PC-3 (cell line): ENCODE data around the gene NDUFA7. TPM values are rescaled to one million over a fixed set of nuclear protein-coding genes. Genes with fewer than 3 reads are reported as not detected.

ENCODE experiments used
- ATAC-seq: fragments of 200-7000 bp; cut with Tn5 transposase; 2 replicates; pipeline ENCODE4 v1.9.1; 2020; ENCODE audit warnings: mild to moderate bottlenecking, moderate library complexity
- BruUV-seq: library from RNA; stranded (reverse); fragments of 400-500 nt; replicated peaks from 2 replicates; lab custom pipeline; 2021; lab: Mats Ljungman, UMichigan
- CTCF ChIA-PET: fragments of 300-600 bp; sonication (Branson Sonifier 250); formaldehyde crosslinking; loops from one replicate; lab custom pipeline; 2022; ENCODE audit warnings: antibody characterized with exemption; lab: Charles Lee
- POLR2A ChIA-PET: fragments of 300-600 bp; sonication (Branson Sonifier 250); formaldehyde crosslinking; loops from one replicate; lab custom pipeline; 2022; ENCODE audit warnings: antibody characterized with exemption; ENCODE audit not compliant: unreplicated experiment; lab: Charles Lee
- DNase-seq: peaks from one replicate; pipeline ENCODE4 v3.0.0-alpha.2; 2015
- H2AFZ ChIP-seq: fragments of 300-600 bp; sonication (generic); 2 replicates; pipeline ENCODE4 v1.6.0; 2016; ENCODE audit warnings: antibody characterized with exemption, low read length
- H3F3A ChIP-seq: fragments of 300-600 bp; sonication (generic); one replicate; pipeline ENCODE4 v1.6.0; 2017; ENCODE audit warnings: antibody characterized with exemption, low read length, control low read depth, mild to moderate bottlenecking; ENCODE audit not compliant: unreplicated experiment
- H3K27ac ChIP-seq: fragments of 300-600 bp; sonication (generic); 2 replicates; pipeline ENCODE4 v1.5.1; 2016; ENCODE audit warnings: mild to moderate bottlenecking, low read length
- H3K27me3 ChIP-seq: fragments of 300-600 bp; sonication (generic); 2 replicates; pipeline ENCODE4 v1.6.1; 2016; ENCODE audit warnings: low read length, mixed read lengths
- H3K36me3 ChIP-seq: fragments of 300-600 bp; sonication (generic); 2 replicates; pipeline ENCODE4 v1.6.1; 2016; ENCODE audit warnings: low read depth, mixed run types, low read length, mixed read lengths
- H3K4me1 ChIP-seq: fragments of 300-600 bp; sonication (generic); 2 replicates; pipeline ENCODE4 v1.5.1; 2016; ENCODE audit warnings: low read length; ENCODE audit not compliant: insufficient read depth
- H3K4me2 ChIP-seq: fragments of 300-600 bp; sonication (generic); 2 replicates; pipeline ENCODE4 v1.6.0; 2016; ENCODE audit warnings: low read length
- H3K4me3 ChIP-seq: fragments of 300-600 bp; sonication (generic); 2 replicates; pipeline ENCODE4 v1.5.1; 2016; ENCODE audit warnings: mild to moderate bottlenecking, low read length, mixed read lengths
- H3K79me2 ChIP-seq: fragments of 300-600 bp; sonication (generic); 2 replicates; pipeline ENCODE4 v1.6.1; 2017; ENCODE audit warnings: low read length, mixed read lengths
- H3K9ac ChIP-seq: fragments of 300-600 bp; sonication (generic); 2 replicates; pipeline ENCODE4 v1.6.0; 2016; ENCODE audit warnings: mild to moderate bottlenecking, low read length
- H3K9me2 ChIP-seq: fragments of 300-600 bp; sonication (generic); replicated peaks from 2 replicates; pipeline ENCODE4 v1.6.1; 2016; ENCODE audit warnings: mixed run types, low read length, mixed read lengths
- H3K9me3 ChIP-seq: fragments of 300-600 bp; sonication (generic); 2 replicates; pipeline ENCODE4 v1.6.1; 2016; ENCODE audit warnings: low read length, mixed read lengths
- H4K20me1 ChIP-seq: fragments of 300-600 bp; sonication (generic); 2 replicates; pipeline ENCODE4 v1.6.1; 2016; ENCODE audit warnings: low read length, mixed read lengths
- CTCF ChIP-seq: fragments of 300-600 bp; sonication (generic); conservative IDR thresholded peaks from 2 replicates; pipeline ENCODE4 v1.5.1; 2017; ENCODE audit warnings: antibody characterized with exemption, low read depth, mild to moderate bottlenecking, low read length
- EZH2 ChIP-seq: fragments of 300-600 bp; sonication (generic); IDR thresholded peaks from one replicate; pipeline ENCODE4 v1.6.1; 2017; ENCODE audit warnings: antibody characterized with exemption, mild to moderate bottlenecking, low read length; ENCODE audit not compliant: unreplicated experiment
- EZH2phosphoT487 ChIP-seq: fragments of 300-600 bp; sonication (generic); IDR thresholded peaks from 2 replicates; pipeline ENCODE4 v1.6.1; 2018; ENCODE audit warnings: mild to moderate bottlenecking, antibody characterized with exemption, low read length, borderline replicate concordance
- intact Hi-C: fragments of 100-400 bp; cut with micrococcal nuclease; formaldehyde crosslinking; loops from 2 replicates; pipeline ENCODE4 v1.9.0; 2023
- total RNA-seq: library from RNA; depleted of rRNA; stranded (reverse); fragments of >200 nt; gene quantifications from 2 replicates; pipeline ENCODE4 v1.2.3, GENCODE V29; 2014

NDUFA7 gene
- total RNA-seq, 1 experiment from 2014 or later, result 144 TPM

DNA sequence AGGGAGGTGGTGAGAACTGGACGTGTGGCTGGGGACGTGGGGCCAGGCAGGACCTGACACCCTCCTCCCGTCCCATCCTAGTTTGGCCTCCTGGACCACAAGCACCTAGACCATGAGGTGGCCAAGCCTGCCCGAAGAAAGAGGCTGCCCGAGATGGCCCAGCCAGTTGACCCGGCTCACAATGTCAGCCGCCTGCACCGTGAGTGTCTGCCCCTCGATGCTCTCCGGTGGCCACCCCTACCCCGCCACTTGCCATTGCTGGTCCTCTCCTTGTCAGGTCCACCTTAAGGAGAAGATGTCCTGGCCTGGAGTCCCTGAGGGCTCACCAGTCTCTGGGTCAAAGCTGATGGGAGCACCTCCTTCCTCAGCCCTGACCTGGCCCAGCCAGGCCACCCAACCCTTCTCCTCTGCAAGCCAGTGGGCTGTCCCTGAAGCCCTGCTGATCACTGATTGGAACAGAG lies 45.0 kb upstream of the NDUFA7 start:
- no peak overlapping the region for H3K27ac ChIP-seq
- POLR2A ChIA-PET, result interaction anchor here (0.5 kb wide), 1 partner anchor 83 kb away, joined by 5 read pairs; no protein-coding TSS in a partner anchor
- H3K4me3 ChIP-seq, result no peak overlapping the region
- H3F3A ChIP-seq, result no peaks in the 10 kb centered on the region
- no peaks in the 10 kb centered on the region for H3K36me3 ChIP-seq
- intact Hi-C loops, result no loop called here
- no peaks in the 10 kb centered on the region for H3K27me3 ChIP-seq
- H3K9ac ChIP-seq, result no peak overlapping the region
- H3K4me2 ChIP-seq, result no peak overlapping the region
- CTCF ChIA-PET, result interaction anchor here (0.7 kb wide), 1 partner anchor 18 kb away, joined by 3 read pairs; no protein-coding TSS in a partner anchor
- H3K4me1 ChIP-seq, result peaks cover 40% of the 10 kb centered on the region
- H3K9me2 ChIP-seq, result no peaks in the 10 kb centered on the region
- no peaks in the 10 kb centered on the region for H3K9me3 ChIP-seq
- no peak for TF ChIP-seq CTCF
- no peak for TF ChIP-seq EZH2
- no peak for TF ChIP-seq EZH2phosphoT487
- DNase-seq, result no peak
- BruUV-seq, result no TSS peak
- no peaks in the 10 kb centered on the region for H4K20me1 ChIP-seq
- no peak overlapping the region for H2AFZ ChIP-seq
- no peak for ATAC-seq
- H3K79me2 ChIP-seq, result no peaks in the 10 kb centered on the region

- Histone ChIP-seq H3K27me3 (no peaks in the 10 kb centered on the region), H3K27ac (peak within 1 kb of the TSS; percentile 35), H3K4me2 (peak within 1 kb of the TSS; percentile 100), H3K9ac (peak within 1 kb of the TSS; percentile 59), H3K9me2 (no peaks in the 10 kb centered on the region), H3K9me3 (no peaks in the 10 kb centered on the region), H3K36me3 (no peaks in the 10 kb centered on the region), H4K20me1 (no peaks in the 10 kb centered on the region), H3F3A (no peaks in the 10 kb centered on the region), H3K79me2 (no peaks in the 10 kb centered on the region), H3K4me1 (peaks cover 40% of the 10 kb centered on the region), H3K4me3 (peak within 1 kb of the TSS; percentile 84), H2AFZ (peak within 1 kb of the TSS; percentile 79)
- DNase-seq, result peak; percentile 79
- intact Hi-C loops, result no loop called here
- BruUV-seq, result TSS peak; percentile 64
- ChIA-PET CTCF (no interaction called here), POLR2A (interaction anchor here (0.7 kb wide), 1 partner anchor 48 kb away, joined by 15 read pairs; no protein-coding TSS in a partner anchor)
- TF ChIP-seq EZH2, result no peak
- TF ChIP-seq CTCF, result peak; percentile 44
- no peak for TF ChIP-seq EZH2phosphoT487
- peak; percentile 52 for ATAC-seq
Measured at GRCh38 chr19:8363803-8364771, 42.9 kb upstream of the NDUFA7 start, which contains the start of gene ANGPTL4. Gene ANGPTL4, plus strand, starts transcription at chr19:8364155. Its CDS starts 167 bp downstream, at chr19:8364322.
